ENCODE results near the gene SLC38A9. TPM values are rescaled to one million over a fixed set of nuclear protein-coding genes. Genes with fewer than 3 reads are reported as not detected.

Gene SLC38A9
- polyA plus RNA-seq, 1 donor (not counting 4 experiments of a cell fraction or from before 2014, with no cell fraction given) = 43.3 TPM

DNA sequence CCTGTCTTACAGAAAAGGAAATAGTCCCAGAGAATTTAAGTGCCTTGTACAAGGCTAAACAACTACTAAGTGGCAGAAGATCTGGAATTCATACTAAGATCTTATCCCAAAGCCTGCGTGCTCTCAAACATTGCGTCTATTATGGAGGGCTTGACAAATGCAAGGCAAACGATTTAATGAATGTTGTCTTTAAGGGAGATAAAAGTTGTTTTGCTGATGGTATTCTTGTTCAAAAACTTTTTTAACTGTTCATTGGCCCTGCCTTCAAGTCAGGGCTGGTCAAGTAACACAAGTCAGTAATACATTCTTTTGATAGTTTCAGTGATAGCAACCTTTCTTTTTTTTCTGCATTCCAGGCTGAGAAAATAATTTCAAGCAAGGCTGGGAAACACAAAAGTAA is 1.7 kb upstream of the SLC38A9 start:
- no peaks in the 10 kb centered on the region for H3K36me3 ChIP-seq (ENCODE audit: control insufficient read depth in 2 of 2, extremely low read depth in 1 of 2, insufficient read depth in 2 of 2, low read length in 2 of 2)
- no peak for TF ChIP-seq EZH2 (IDR thresholded peaks at IDR 0.05; ENCODE audit: low read length)
- TF ChIP-seq, protein P1, sequence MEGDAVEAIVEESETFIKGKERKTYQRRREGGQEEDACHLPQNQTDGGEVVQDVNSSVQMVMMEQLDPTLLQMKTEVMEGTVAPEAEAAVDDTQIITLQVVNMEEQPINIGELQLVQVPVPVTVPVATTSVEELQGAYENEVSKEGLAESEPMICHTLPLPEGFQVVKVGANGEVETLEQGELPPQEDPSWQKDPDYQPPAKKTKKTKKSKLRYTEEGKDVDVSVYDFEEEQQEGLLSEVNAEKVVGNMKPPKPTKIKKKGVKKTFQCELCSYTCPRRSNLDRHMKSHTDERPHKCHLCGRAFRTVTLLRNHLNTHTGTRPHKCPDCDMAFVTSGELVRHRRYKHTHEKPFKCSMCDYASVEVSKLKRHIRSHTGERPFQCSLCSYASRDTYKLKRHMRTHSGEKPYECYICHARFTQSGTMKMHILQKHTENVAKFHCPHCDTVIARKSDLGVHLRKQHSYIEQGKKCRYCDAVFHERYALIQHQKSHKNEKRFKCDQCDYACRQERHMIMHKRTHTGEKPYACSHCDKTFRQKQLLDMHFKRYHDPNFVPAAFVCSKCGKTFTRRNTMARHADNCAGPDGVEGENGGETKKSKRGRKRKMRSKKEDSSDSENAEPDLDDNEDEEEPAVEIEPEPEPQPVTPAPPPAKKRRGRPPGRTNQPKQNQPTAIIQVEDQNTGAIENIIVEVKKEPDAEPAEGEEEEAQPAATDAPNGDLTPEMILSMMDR (optimal IDR thresholded peaks at IDR 0.05 in 1 of 3, IDR thresholded peaks at IDR 0.05 in 1 of 3, conservative IDR thresholded peaks at IDR 0.05 in 1 of 3; ENCODE audit: extremely low read depth in 1 of 3, insufficient read depth in 2 of 3, low read length in 3 of 3) = no peak
- FAIRE-seq (no peak), DNase-seq (ENCODE audit: low read depth, low spot score) (no peak)
- peaks cover 6% of the 10 kb centered on the region for H3K79me2 ChIP-seq (ENCODE audit: control insufficient read depth, insufficient read depth, low read length)
- H3K27me3 ChIP-seq (ENCODE audit: control insufficient read depth, extremely low read depth, insufficient read depth, low read length) = no peaks in the 10 kb centered on the region
- no peak overlapping the region for H2AFZ ChIP-seq (ENCODE audit: control insufficient read depth, low read length)
- dilution Hi-C loops (cut with MboI; ENCODE audit: extremely low pct_ligation_motif_present, low sequenced_read_pairs) = no loop called here
- no peaks in the 10 kb centered on the region for H3K9me3 ChIP-seq (ENCODE audit: control insufficient read depth, low read depth, low read length)
- no peak overlapping the region for H3K4me2 ChIP-seq (ENCODE audit: control insufficient read depth, extremely low read depth, insufficient read depth, low read depth, low read length)
- no peak overlapping the region for H3K4me3 ChIP-seq (ENCODE audit: control insufficient read depth in 2 of 3, extremely low read depth in 1 of 3, insufficient read depth in 2 of 3, low read depth in 1 of 3, low read length in 3 of 3)
- H3K9me1 ChIP-seq (ENCODE audit: control insufficient read depth, extremely low read depth, insufficient read depth, low read length) = no peaks in the 10 kb centered on the region
- H3K27ac ChIP-seq (ENCODE audit: control insufficient read depth, insufficient read depth, low read length) = no peak overlapping the region
- peaks cover 9% of the 10 kb centered on the region for H3K4me1 ChIP-seq (ENCODE audit: control insufficient read depth, extremely low read depth, insufficient read depth, low read length)
- no peaks in the 10 kb centered on the region for H4K20me1 ChIP-seq (ENCODE audit: control insufficient read depth, extremely low read depth, insufficient read depth, low read length)
- H3K9ac ChIP-seq (ENCODE audit: control insufficient read depth, extremely low read depth, insufficient read depth, low read length) = no peak overlapping the region

DNA sequence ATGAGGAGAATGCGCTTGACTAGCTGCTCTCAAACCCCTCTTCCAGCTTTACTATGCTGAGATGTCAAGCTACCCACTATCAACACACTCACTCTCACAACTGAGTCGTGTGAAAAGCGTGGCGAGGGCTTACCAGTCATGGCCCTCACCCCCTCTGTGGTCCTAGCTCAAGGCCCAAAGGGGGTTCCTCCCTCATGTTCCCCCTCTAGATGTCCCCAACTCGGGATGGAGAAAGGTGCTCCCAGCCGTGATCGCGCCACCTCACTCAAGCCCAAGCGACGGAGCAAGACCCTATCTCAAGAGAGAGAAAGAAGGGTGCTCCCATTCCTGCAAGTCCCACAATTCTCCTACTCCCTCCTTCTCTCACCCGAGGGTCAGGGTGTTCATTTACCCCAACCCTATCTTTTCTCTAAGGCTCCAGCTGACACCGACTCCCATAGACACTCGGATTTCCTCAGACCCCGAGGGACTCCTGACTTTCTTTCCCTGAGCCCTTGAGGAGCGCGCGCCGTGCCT is 559 bp downstream of the SLC38A9 start:
- no peak for DNase-seq (ENCODE audit: low read depth, low spot score)
- Histone ChIP-seq H3K36me3 (ENCODE audit: control insufficient read depth in 2 of 2, extremely low read depth in 1 of 2, insufficient read depth in 2 of 2, low read length in 2 of 2) (no peaks in the 10 kb centered on the region), H3K4me3 (ENCODE audit: control insufficient read depth in 2 of 3, extremely low read depth in 1 of 3, insufficient read depth in 2 of 3, low read depth in 1 of 3, low read length in 3 of 3) (peak overlapping the region; percentile 69 to 79 (median 79)), H2AFZ (ENCODE audit: control insufficient read depth, low read length) (peak overlapping the region; percentile 93), H3K4me1 (ENCODE audit: control insufficient read depth, extremely low read depth, insufficient read depth, low read length) (peaks cover 11% of the 10 kb centered on the region), H3K9me1 (ENCODE audit: control insufficient read depth, extremely low read depth, insufficient read depth, low read length) (no peaks in the 10 kb centered on the region), H3K9me3 (ENCODE audit: control insufficient read depth, low read depth, low read length) (no peaks in the 10 kb centered on the region), H3K79me2 (ENCODE audit: control insufficient read depth, insufficient read depth, low read length) (peaks cover 6% of the 10 kb centered on the region), H3K27ac (ENCODE audit: control insufficient read depth, insufficient read depth, low read length) (peak overlapping the region; percentile 70), H3K27me3 (ENCODE audit: control insufficient read depth, extremely low read depth, insufficient read depth, low read length) (no peaks in the 10 kb centered on the region), H3K9ac (ENCODE audit: control insufficient read depth, extremely low read depth, insufficient read depth, low read length) (peak overlapping the region; percentile 84), H4K20me1 (ENCODE audit: control insufficient read depth, extremely low read depth, insufficient read depth, low read length) (no peaks in the 10 kb centered on the region), H3K4me2 (ENCODE audit: control insufficient read depth, extremely low read depth, insufficient read depth, low read depth, low read length) (peak overlapping the region; percentile 85)
- FAIRE-seq = no peak
- no peak for TF ChIP-seq EZH2 (IDR thresholded peaks at IDR 0.05; ENCODE audit: low read length)
- TF ChIP-seq, protein P1 (optimal IDR thresholded peaks at IDR 0.05 in 1 of 3, IDR thresholded peaks at IDR 0.05 in 1 of 3, conservative IDR thresholded peaks at IDR 0.05 in 1 of 3; ENCODE audit: extremely low read depth in 1 of 3, insufficient read depth in 2 of 3, low read length in 3 of 3) = no peak
- dilution Hi-C loops (cut with MboI; ENCODE audit: extremely low pct_ligation_motif_present, low sequenced_read_pairs) = no loop called here

All from keratinocyte (primary cell).